SH-SY5Y (cell line): ENCODE data around the gene PYHIN1.

Source experiments
- GATA2 ChIP-seq: IDR thresholded peaks from 2 replicates; pipeline ENCODE4 v1.6.1; 2011; ENCODE audit warnings: mild to moderate bottlenecking, low read depth, low read length
- GATA3 ChIP-seq: IDR thresholded peaks from 2 replicates; pipeline ENCODE4 v1.6.1; 2011; ENCODE audit warnings: low read depth, mild to moderate bottlenecking, low read length, moderate library complexity

DNA sequence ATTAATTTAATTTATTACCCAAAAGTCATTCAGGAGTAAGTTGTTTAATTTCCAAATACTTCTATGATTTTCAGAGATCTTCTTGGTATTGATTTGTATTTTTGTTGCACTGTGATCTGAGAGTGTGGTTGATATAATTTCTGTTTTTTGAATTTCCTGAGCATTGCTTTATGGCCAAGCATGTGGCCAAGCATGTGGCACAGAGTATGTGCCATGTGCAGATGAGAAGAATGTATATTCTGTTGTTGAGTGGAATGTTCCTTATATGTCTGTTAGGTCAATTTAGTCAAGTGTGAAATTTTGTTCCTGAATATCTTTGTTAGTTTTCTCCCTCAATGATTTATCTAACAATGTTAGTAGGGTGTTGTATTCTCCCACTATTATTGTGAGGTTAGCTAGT, 53.0 kb downstream of the PYHIN1 start:
- TF ChIP-seq GATA3 (no peak), GATA2 (no peak)
